NK-92 (cell line): ENCODE results near the gene LYPLA2.
"Not testable (repeated sequence)": the region's sequence is repeated elsewhere in the genome, so short reads cannot be mapped to it uniquely, and the experiment has no call there.

Experiments
- DNase-seq: peaks from one replicate; lab custom pipeline; 2025; ENCODE audit not compliant: unreplicated experiment; lab: John Stamatoyannopoulos, UW

The LYPLA2 gene

GRCh38 chr1:23799570-23800399 lies 8.8 kb downstream of the LYPLA2 start:
- DNase-seq: no peak

GRCh38 chr1:23800400-23801337 lies 9.7 kb downstream of the LYPLA2 start, which contains the start of gene GALE:
TSS of gene GALE (minus strand) at chr1:23800754. CDS start at chr1:23799007, 1,747 bp downstream.
- peak; percentile 67 for DNase-seq

GRCh38 chr1:23801338-23801748 lies 10.4 kb downstream of the LYPLA2 start:
- no peak for DNase-seq

GRCh38 chr1:23801876-23802275 lies 10.9 kb downstream of the LYPLA2 start:
- DNase-seq: no peak

- not testable (repeated sequence) for DNase-seq
Observed at GRCh38 chr1:23802809-23803342, 11.9 kb downstream of the LYPLA2 start.

- DNase-seq: no peak
Observed at GRCh38 chr1:23803674-23804073, 12.7 kb downstream of the LYPLA2 start.

- no peak for DNase-seq
Observed at GRCh38 chr1:23804183-23804835, 13.4 kb downstream of the LYPLA2 start.

- no peak for DNase-seq
Observed at GRCh38 chr1:23805025-23805424, 14.1 kb downstream of the LYPLA2 start.

- no peak for DNase-seq
Observed at GRCh38 chr1:23806280-23806679, 15.3 kb downstream of the LYPLA2 start.

- no peak for DNase-seq
Observed at GRCh38 chr1:23807453-23807852, 16.5 kb downstream of the LYPLA2 start.

- DNase-seq: peak; percentile 24
Observed at GRCh38 chr1:23809751-23810171, 18.8 kb downstream of the LYPLA2 start.

GRCh38 chr1:23810818-23811540 lies 20.0 kb downstream of the LYPLA2 start:
- DNase-seq: no peak

GRCh38 chr1:23814016-23814415 lies 23.1 kb downstream of the LYPLA2 start:
- DNase-seq: no peak

GRCh38 chr1:23816361-23816760 lies 25.4 kb downstream of the LYPLA2 start:
- DNase-seq: no peak

- DNase-seq: no peak
Observed at GRCh38 chr1:23816906-23817305, 26.0 kb downstream of the LYPLA2 start.

- DNase-seq: no peak
Observed at GRCh38 chr1:23817633-23818032, 26.7 kb downstream of the LYPLA2 start.

GRCh38 chr1:23823767-23824166 lies 32.8 kb downstream of the LYPLA2 start:
- DNase-seq: no peak

- no peak for DNase-seq
Observed at GRCh38 chr1:23824711-23825075, 33.7 kb downstream of the LYPLA2 start.

GRCh38 chr1:23825076-23825761 lies 34.3 kb downstream of the LYPLA2 start, which contains the start of gene HMGCL:
TSS of gene HMGCL (minus strand) at chr1:23825429. CDS start at chr1:23825415, 14 bp downstream.
- DNase-seq: peak; percentile 18
